Measurements from ENCODE around the gene NPAS3.

NPAS3 gene

DNA sequence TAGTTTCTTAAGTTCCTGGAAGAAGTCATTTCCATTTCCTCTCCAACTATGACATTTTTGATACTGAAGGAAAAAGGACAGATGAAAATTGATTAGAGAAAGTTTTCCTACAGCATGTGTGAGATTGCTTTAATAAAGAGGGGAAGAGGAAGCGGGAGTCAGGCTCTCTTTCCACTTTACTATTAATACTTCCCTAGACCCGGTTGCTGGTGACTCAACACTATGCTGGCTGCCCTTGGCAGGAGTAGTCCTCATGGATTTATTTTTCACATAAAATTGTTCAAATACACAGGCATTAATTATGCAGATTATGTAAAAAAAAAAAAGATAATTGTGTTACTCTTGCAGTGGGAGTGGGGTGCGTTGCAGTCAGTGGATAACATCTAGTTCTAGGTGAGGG, 718.8 kb downstream of the NPAS3 start:
- DNase-seq = no peak

- DNase-seq = no peak
Observed at GRCh38 chr14:33660248-33660647, 721.6 kb downstream of the NPAS3 start.

- no peak for DNase-seq
Observed at GRCh38 chr14:33661101-33661500, 722.4 kb downstream of the NPAS3 start.

DNA sequence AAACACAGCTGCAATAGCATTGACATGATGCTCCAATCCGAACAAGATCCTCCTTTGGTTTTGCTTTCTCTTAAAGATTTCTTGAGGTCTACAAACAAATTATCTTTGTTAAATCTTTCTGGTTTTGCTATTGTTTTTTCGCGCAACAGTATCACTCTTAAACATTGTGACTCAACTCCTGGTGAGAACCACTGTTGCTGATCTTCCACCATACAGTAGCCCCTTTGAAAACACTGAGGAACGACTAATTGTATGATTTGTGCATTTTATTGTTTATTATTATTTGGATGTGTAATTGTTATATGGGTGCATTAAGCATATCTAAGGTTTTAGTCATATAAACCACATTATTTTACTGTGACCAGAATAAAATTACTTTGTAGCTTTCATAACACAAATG, 729.4 kb downstream of the NPAS3 start:
- no peak for DNase-seq

GRCh38 chr14:33669111-33669510, 730.4 kb downstream of the NPAS3 start:
- DNase-seq = no peak

DNA sequence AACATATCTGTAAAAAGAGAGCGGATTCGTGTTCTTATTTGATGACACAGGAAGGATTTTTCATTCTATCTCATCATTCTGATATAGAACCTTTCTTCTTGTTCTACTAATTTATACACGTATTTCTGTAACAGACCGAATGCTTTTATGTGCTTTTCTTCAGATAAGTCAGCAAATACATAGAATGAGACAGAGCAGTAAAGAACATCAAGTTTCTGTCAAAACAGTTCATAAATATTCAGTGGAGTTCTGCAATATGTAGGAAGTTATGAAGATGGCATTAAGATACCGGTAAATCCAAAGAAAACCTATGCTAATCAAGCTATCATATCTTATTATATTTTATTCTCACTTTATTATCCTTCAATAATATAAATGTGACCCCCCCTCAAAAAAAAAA, 731.6 kb downstream of the NPAS3 start:
- no peak for DNase-seq

- no peak for DNase-seq
Observed at GRCh38 chr14:33671556-33671955, 732.9 kb downstream of the NPAS3 start.

DNA sequence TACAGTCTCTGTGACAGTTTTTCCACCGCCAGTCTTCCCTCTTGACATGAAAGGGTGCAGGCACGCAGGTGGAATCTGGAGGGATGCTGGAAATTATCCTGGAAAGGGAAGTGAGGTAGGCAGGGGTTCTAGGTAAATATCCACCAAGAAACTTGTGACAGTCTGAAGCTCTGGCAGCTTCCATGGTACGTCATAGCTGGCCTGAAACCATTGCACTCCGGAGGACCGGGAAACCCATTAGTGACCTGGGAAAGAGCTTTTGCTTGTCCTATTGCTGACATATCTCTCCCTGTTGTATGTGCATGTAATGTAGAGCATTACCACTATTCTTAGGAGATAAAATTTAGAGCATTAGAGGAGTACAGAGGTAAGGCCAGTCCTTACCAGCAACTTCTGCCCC, 736.2 kb downstream of the NPAS3 start:
- DNase-seq = peak; percentile 53

GRCh38 chr14:33675415-33676130, 736.9 kb downstream of the NPAS3 start:
- DNase-seq = no peak

DNA sequence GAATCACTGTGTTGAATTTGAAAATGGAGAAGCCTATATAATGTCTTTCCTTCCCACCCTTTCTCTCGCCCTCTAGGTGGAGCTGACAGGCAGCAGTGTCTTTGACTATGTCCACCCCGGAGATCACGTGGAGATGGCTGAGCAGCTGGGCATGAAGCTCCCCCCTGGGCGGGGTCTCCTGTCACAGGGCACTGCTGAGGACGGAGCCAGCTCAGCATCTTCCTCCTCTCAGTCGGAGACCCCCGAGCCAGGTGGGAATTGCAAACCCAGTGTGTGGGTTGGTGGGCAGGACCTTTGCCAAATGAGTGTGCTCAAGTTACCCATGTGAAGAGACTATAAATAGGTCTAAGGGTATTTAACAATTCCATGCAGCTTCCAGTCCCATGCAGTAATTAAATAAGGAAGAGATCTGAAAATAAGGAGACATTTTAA, 737.5 kb downstream of the NPAS3 start:
- peak; percentile 40 for DNase-seq

DNA sequence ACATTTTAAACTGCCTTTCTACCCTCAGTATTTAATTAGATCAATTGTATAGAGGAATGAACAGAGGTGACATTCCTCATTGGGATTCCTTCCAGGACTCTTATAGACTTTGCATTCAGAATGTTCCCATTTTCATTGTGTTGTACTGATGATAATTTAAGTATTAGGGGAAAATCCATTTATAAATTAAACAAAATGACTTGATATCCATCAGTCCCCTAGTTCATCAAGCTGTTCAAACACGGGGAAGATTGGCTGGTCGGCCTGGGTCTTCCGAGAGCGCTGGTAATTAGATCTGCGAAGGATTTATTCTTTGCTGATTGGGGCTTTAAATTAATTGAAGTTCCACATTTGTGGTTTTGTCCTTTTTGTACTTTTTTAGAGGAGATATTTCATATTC, 738.2 kb downstream of the NPAS3 start:
- DNase-seq = no peak

DNA sequence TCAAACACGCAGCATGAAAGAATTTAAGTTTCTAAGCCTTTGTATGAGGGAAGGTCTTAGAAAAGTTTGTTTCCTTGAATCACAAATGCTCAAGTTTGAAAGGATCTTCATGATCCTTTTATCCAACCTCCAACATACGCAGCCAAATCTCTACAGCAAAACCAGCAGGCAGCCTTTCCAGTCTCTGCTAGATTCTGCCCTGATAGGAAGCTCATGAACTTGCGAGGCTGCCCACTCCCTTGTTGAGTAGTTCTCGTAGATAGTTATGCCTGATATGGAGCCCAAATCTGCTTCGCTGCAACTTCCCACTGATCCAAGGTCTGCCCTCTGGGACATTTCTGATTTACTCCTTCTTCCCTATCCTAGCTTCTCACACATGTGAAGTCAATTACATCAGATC, 739.3 kb downstream of the NPAS3 start:
- DNase-seq = no peak

GRCh38 chr14:33679025-33679424, 740.3 kb downstream of the NPAS3 start:
- DNase-seq = no peak

DNA sequence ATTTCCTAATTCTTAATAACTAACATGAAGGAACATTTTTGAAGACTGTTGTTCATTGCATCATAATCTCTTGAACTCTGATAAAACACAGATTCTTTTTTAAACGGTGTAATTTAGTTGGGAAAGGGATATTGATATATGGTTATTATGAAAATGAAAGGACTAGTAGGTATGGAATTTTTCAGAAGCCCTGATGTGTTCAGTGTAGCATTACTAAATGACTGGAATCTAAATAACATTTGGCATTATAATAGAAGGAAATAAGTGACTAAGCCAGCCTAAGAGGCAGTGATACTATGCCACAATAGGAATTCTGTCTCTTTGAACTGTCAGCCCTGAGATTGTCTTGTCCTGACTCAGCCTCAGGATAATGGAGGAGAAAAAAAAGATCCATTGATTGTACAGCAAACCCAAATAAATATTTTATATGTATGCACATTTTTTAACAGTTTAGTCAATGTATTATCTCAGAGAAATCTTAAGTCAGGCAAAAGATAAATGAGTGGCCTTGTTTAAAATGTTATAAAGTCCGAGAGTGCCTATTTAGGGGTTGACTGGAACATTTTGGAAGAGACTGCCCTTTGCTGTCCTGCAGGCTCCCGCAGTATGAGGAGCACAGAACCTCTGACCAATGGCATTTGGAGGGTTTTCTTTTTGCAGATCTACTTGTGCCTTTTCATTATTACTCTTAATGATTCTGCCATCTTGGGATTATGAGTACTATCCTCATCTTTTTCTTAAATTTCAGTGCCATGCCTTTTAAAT, 741.0 kb downstream of the NPAS3 start:
- no peak for DNase-seq

GRCh38 chr14:33680873-33681272, 742.2 kb downstream of the NPAS3 start:
- no peak for DNase-seq

DNA sequence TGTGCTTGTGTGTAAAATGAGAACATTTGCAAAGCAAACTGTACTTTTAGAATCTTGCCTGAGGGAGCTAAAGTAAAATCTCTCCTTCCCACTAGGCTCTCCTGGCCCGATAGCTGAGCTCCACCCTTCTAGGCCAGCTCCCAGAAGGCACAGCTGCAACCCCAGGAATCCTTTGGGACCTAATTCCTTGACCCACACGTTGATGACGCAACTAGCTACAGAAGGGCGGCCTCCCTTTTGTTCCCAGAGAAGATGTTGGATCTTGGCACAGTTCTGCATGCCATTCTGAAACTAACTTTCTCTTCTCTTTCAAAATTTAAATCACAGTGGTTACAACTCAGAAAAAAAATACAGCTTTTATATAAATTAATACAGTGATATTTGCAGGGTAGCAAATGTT, 744.1 kb downstream of the NPAS3 start:
- DNase-seq = peak; percentile 47

GRCh38 chr14:33685026-33685425, 746.3 kb downstream of the NPAS3 start:
- no peak for DNase-seq

GRCh38 chr14:33685698-33686097, 747.0 kb downstream of the NPAS3 start:
- no peak for DNase-seq

- no peak for DNase-seq
Observed at GRCh38 chr14:33686218-33686617, 747.5 kb downstream of the NPAS3 start.

- DNase-seq = no peak
Observed at GRCh38 chr14:33686856-33687255, 748.2 kb downstream of the NPAS3 start.

DNA sequence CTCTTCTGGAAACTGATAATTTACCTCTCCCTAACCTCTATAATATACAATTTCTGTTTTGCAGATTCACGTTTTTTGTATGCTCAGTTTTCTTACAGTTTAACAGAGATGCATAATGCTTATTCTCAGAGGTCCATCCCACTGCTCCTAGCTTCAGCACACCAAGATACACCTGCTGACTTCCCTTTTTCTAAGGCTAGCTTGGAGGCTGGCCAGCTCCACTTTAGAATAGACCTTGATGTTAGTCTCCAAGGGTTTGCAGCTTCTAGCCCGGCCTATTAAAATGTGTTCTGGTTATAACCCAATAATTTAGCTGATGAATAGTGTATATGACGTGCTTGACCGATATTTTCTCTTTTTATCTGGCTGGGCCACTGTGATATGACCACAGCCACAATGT, 751.0 kb downstream of the NPAS3 start:
- DNase-seq = no peak

- no peak for DNase-seq
Observed at GRCh38 chr14:33691907-33692306, 753.2 kb downstream of the NPAS3 start.

GRCh38 chr14:33692762-33693161, 754.1 kb downstream of the NPAS3 start:
- DNase-seq = no peak

DNA sequence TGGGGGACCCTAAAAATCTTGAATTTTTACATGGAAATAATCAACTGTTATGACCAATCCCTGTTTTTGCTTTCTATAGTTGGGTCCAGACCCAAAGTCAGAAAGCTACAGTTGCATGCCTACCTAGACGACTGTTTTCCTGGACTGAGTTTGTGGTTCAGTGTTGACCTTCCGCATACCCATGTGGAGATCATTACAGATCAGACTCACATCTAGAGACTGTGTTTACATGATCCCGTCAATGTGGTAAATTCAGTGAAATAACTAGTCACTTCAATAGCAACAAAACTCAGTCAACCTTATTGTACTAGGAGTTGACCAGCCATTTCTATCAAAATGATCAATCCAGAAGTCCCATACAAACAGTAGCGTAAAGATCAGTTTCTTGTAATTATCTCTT, 754.6 kb downstream of the NPAS3 start:
- no peak for DNase-seq

DNA sequence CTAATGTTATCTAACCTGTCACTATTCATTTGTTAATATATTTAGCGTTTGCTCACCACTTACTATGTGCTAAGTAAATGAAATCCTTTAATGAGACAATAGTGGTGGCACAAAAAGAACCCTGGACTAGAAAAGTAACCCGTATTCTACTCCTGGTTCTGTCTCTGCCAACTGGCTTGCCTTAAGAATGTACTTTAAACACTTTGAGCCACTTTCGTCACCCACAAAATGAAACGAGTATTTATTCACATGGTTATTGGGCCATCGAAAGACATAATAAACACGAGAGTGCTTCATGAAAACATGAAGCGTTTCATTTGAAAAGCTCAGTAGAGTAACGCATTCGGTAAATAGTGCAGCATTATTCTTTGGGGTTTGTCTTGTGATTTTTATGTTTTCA, 757.5 kb downstream of the NPAS3 start:
- no peak for DNase-seq
